Stimulated activated memory B cell treated with anti-CD40 and anti-IgM and Interleukin-4, amounts not matched to agents 10 μg/mL and 1 μg/mL and 100 μg/mL, for 72 hours (primary cell): ENCODE data around the gene OR6C76.
"Not testable (repeated sequence)": the region's sequence is repeated elsewhere in the genome, so short reads cannot be mapped to it uniquely, and the experiment has no call there.

Source experiments
- ATAC-seq: fragments of 150-1000 bp; cut with Tn5 transposase; 2 replicates; pipeline ENCODE4 v1.10.0; 2021
- H3K27ac Mint-ChIP-seq: one replicate; pipeline ENCODE4 v1.8.0; 2022; ENCODE audit warnings: mild to moderate bottlenecking, mixed read lengths
- H3K27me3 Mint-ChIP-seq: one replicate; pipeline ENCODE4 v1.8.0; 2022; ENCODE audit warnings: mixed read lengths
- H3K36me3 Mint-ChIP-seq: one replicate; pipeline ENCODE4 v1.8.0; 2022; ENCODE audit warnings: mixed read lengths
- H3K4me1 Mint-ChIP-seq: one replicate; pipeline ENCODE4 v1.8.0; 2022; ENCODE audit warnings: mixed read lengths
- H3K4me3 Mint-ChIP-seq: one replicate; pipeline ENCODE4 v1.8.0; 2022; ENCODE audit warnings: mild to moderate bottlenecking, moderate library complexity, mixed read lengths
- H3K9me3 Mint-ChIP-seq: one replicate; pipeline ENCODE4 v1.8.0; 2022; ENCODE audit warnings: mixed read lengths

The OR6C76 gene

GRCh38 chr12:55443776-55444175 is 17.7 kb downstream of the OR6C76 start, which contains the start of gene OR6C2:
Gene OR6C2, plus strand, starts transcription at chr12:55444076. Its CDS starts 8,138 bp downstream, at chr12:55452214.
- Mint-ChIP-seq H3K4me1 (peaks cover 5% of the 10 kb centered on the region), H3K9me3 (peaks cover 10% of the 10 kb centered on the region), H3K27me3 (peaks cover 11% of the 10 kb centered on the region), H3K27ac (no peak within 1 kb of the TSS), H3K4me3 (no peak within 1 kb of the TSS), H3K36me3 (peaks cover 5% of the 10 kb centered on the region)
- no peak for ATAC-seq

GRCh38 chr12:55445357-55445756 is 19.3 kb downstream of the OR6C76 start:
- Mint-ChIP-seq H3K27ac (no peak overlapping the region), H3K4me3 (no peak overlapping the region), H3K9me3 (peaks cover 4% of the 10 kb centered on the region), H3K4me1 (peaks cover 5% of the 10 kb centered on the region), H3K36me3 (no peaks in the 10 kb centered on the region), H3K27me3 (no peaks in the 10 kb centered on the region)
- ATAC-seq, result no peak

GRCh38 chr12:55446326-55446725 is 20.3 kb downstream of the OR6C76 start:
- no peaks in the 10 kb centered on the region for H3K27me3 Mint-ChIP-seq
- H3K4me3 Mint-ChIP-seq, result no peak overlapping the region
- ATAC-seq, result no peak
- peaks cover 2% of the 10 kb centered on the region for H3K9me3 Mint-ChIP-seq
- H3K27ac Mint-ChIP-seq, result no peak overlapping the region
- peaks cover 5% of the 10 kb centered on the region for H3K4me1 Mint-ChIP-seq
- no peaks in the 10 kb centered on the region for H3K36me3 Mint-ChIP-seq

- no peak for ATAC-seq
These were observed 22.8 kb downstream of the OR6C76 start for GRCh38 chr12:55448825-55449224.

GRCh38 chr12:55464926-55465325 is 38.9 kb downstream of the OR6C76 start:
- H3K36me3 Mint-ChIP-seq, H3K27ac Mint-ChIP-seq, H3K4me3 Mint-ChIP-seq, H3K27me3 Mint-ChIP-seq, ATAC-seq: not testable (repeated sequence)
- Mint-ChIP-seq H3K4me1 (peaks cover 22% of the 10 kb centered on the region), H3K9me3 (peaks cover 13% of the 10 kb centered on the region)

More at GRCh38 chr12:55448825-55449224, 22.8 kb downstream of the OR6C76 start:
- no peak overlapping the region for H3K4me3 Mint-ChIP-seq
- no peaks in the 10 kb centered on the region for H3K36me3 Mint-ChIP-seq
- peaks cover under 1% of the 10 kb centered on the region for H3K4me1 Mint-ChIP-seq
- no peak overlapping the region for H3K27ac Mint-ChIP-seq
- no peaks in the 10 kb centered on the region for H3K27me3 Mint-ChIP-seq
- no peaks in the 10 kb centered on the region for H3K9me3 Mint-ChIP-seq

- no peaks in the 10 kb centered on the region for H3K27me3 Mint-ChIP-seq
- H3K27ac Mint-ChIP-seq, result no peak overlapping the region
- ATAC-seq, result peak; percentile 68
- no peak overlapping the region for H3K4me3 Mint-ChIP-seq
- H3K36me3 Mint-ChIP-seq, result no peaks in the 10 kb centered on the region
- peaks cover 28% of the 10 kb centered on the region for H3K4me1 Mint-ChIP-seq
- H3K9me3 Mint-ChIP-seq, result peaks cover 13% of the 10 kb centered on the region
These were observed 41.8 kb downstream of the OR6C76 start for GRCh38 chr12:55467836-55468235.

- Mint-ChIP-seq H3K4me3 (no peak overlapping the region), H3K36me3 (no peaks in the 10 kb centered on the region), H3K27ac (no peak overlapping the region), H3K27me3 (no peaks in the 10 kb centered on the region), H3K4me1 (peaks cover 28% of the 10 kb centered on the region), H3K9me3 (peaks cover 4% of the 10 kb centered on the region)
- no peak for ATAC-seq
These were observed 43.2 kb downstream of the OR6C76 start for GRCh38 chr12:55469291-55469690.

- H3K27me3 Mint-ChIP-seq, result no peaks in the 10 kb centered on the region
- H3K4me3 Mint-ChIP-seq, result no peak within 1 kb of the TSS
- no peak within 1 kb of the TSS for H3K27ac Mint-ChIP-seq
- peaks cover 2% of the 10 kb centered on the region for H3K9me3 Mint-ChIP-seq
- no peak for ATAC-seq
- H3K36me3 Mint-ChIP-seq, result no peaks in the 10 kb centered on the region
- peaks cover 28% of the 10 kb centered on the region for H3K4me1 Mint-ChIP-seq
These were observed 44.2 kb downstream of the OR6C76 start, which contains the start of gene OR6C70 for GRCh38 chr12:55470088-55470829. Gene OR6C70, minus strand, starts transcription at chr12:55470138. Its CDS starts 0 bp downstream, at chr12:55470138.

- Mint-ChIP-seq H3K9me3 (peaks cover 2% of the 10 kb centered on the region), H3K27ac (no peak overlapping the region), H3K4me3 (no peak overlapping the region), H3K27me3 (no peaks in the 10 kb centered on the region), H3K4me1 (peaks cover 20% of the 10 kb centered on the region), H3K36me3 (no peaks in the 10 kb centered on the region)
- no peak for ATAC-seq
These were observed 46.2 kb downstream of the OR6C76 start for GRCh38 chr12:55472264-55472663.
